Renal cortex interstitium (tissue), 11 donors: ENCODE results near the gene BCR. TPM values are rescaled to one million over a fixed set of nuclear protein-coding genes. Genes with fewer than 3 reads are reported as not detected.
A peak's percentile ranks its signal among the peaks of the same experiment; 100 is the strongest.

Experiments
- DNase-seq, 11 donors: peaks; one replicate each; pipeline ENCODE4 v3.0.0-alpha.2; 2013; ENCODE audit warnings: low read depth in 9 of 11, low spot score in 4 of 11; ENCODE audit errors: extremely low read depth in 1 of 11
- polyA plus RNA-seq, 3 donors: library from polyadenylated mRNA; unstranded; fragments of 120-200 nt; gene quantifications; one replicate each; pipeline ENCODE4 v1.2.1, GENCODE V29; 2013; ENCODE audit not compliant: insufficient read length in 3 of 3

The BCR gene
- polyA plus RNA-seq, 3 donors = 57.5 to 65.1 (median 61.3) TPM

DNA sequence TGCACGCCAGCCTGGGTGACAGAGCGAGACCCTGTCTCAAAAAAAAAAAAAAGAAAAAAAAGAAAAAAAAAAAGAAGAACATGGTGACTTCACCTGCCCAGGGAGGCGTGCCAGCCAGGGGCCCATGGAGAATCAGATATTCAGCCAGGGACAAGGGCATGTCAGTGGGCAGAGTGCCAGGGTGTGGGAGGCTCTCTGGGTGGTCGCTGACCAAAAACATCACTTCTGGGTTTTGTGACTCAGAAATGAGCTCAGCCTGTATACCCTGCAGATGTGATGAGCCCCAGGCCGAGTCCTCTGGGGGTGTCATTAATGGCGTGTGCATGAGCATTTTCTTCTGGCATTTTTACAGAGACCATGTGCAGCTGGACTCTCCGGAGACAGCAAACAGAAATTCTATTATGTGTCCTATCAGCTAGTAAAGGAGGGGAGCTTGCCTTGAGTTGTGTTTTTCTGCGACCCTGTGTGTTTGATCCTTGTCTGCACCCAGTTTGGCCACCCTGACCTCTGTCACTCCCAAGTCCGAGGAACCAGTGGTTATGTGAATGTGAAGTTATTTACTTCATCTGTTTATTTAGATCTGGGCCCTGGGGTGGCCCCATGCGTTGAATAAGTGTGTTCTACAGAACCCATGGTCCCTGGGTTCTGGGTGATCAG is 53.6 kb downstream of the BCR start:
- DNase-seq = peak in 9 of 11 donors; percentile 26 to 57 (median 37)

DNA sequence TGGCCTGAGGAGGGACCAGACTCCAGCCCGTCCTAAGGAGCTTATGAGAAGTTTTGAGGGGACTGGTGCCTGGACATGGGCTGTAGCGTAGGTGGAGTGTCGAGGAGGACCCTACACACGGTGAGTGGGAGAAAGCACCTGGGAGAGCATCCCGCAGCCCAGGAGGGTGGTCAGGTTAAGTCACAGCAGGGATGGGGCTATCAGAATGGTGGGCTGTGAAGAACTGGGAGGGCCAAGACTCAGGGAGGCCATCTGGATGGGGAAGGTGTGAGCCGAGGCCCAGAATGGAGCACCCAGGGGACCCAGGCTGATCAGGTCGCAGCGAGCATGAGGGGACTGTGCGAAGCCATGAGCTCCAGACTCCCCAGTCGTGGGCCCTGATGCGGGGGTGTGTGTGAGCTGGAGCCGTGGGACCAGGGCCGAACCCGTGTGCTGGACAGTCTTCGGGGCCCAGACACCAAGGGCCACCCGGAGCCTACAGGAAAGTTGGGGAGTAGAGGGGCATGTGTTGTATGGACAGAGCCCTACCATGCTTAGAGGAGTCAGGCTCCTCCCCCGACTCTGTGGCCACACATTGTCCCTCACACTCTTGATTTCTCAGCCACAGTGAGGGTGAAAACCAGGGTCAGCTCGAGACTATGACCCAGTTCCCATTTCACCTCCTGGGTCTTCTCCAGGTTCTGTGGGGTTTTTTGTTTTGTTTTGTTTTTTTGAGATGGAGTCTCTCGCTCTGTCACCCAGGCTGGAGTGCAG is 54.3 kb downstream of the BCR start:
- no peak for DNase-seq

GRCh38 chr22:23235425-23235824 is 55.1 kb downstream of the BCR start:
- DNase-seq = no peak

- no peak for DNase-seq
Measured at GRCh38 chr22:23236026-23236425, 55.7 kb downstream of the BCR start.

GRCh38 chr22:23236440-23237184 is 56.3 kb downstream of the BCR start:
- DNase-seq = no peak

- DNase-seq = peak in 10 of 11 donors; percentile 36 to 73 (median 58)
Measured at GRCh38 chr22:23237201-23237798, 57.0 kb downstream of the BCR start.

DNA sequence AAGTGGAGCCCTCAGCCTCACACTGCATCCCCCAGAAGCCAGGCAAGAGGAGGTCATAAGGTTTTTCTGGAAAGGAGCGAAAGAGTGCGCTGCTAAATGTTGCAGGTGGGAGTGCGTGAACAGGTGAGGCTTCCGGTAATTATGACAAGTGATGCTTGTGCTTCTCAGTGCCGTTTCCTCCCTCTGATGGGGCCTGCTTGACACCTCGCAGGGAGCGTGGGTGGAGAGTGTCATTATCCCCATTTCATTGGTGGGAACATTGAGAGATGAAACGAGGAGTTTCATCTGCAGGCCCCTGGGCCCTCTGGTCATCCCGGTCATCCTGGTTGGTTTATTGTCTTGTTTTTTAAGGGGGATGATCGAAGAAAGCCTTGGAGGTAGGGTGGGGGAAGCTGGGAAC is 57.5 kb downstream of the BCR start:
- no peak for DNase-seq

GRCh38 chr22:23238707-23239106 is 58.4 kb downstream of the BCR start:
- DNase-seq = no peak

DNA sequence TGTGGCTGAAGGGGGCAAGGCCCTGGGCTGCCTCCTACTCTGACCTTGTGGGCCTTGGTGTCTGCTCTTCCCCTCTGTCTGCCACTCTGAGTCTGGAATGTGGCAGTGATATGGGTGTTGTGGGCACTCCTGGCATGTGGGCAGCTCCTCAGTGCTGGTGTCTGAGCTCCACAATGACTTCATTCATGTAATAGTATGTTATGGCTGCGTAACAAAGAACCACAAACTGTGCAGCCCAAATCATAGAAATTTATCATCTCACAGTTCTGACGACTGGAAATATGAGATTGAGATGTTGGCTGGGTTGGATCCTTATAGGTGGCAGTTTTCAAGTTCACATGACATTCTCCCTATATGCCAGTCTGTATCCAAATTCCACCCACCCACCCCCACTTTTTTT is 59.1 kb downstream of the BCR start:
- DNase-seq = no peak

DNA sequence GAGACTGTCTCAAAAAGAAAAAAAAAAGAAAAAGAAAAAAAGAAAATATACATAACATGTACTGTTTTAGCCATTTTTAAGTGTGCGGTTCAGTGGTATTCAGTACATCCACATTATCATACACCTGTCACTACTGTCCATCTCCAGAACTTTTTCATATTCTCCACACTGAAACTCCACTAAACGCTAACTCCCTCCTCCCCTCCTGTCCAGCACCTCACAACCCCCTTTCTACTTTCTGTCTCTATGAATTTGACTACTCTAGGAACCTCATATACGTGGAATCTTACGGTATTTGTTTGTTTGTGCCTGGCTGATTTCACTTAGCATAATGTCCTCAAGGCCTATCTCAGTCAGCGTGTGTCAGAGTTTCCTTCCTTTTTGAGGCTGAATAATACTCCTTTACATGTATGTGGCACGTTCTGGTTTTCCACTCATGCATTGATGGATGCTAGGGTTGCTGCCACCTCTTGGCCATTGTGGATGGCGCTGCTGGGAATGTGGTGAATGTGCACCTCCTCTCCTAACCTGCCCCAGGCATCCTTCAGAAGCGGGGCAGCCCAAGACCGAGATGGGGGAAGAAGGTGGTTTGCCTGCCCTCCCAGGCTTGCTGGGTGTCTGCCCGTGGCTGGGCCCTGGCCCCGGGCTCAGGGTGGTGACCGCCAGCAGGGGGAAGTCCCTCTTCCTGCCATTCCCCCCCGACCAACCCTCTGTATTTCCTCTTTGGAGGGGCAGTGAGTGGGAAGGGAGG is 60.5 kb downstream of the BCR start:
- DNase-seq = no peak

- DNase-seq = no peak
Measured at GRCh38 chr22:23241562-23242472, 61.5 kb downstream of the BCR start.

- no peak for DNase-seq
Measured at GRCh38 chr22:23242473-23243001, 62.2 kb downstream of the BCR start.

DNA sequence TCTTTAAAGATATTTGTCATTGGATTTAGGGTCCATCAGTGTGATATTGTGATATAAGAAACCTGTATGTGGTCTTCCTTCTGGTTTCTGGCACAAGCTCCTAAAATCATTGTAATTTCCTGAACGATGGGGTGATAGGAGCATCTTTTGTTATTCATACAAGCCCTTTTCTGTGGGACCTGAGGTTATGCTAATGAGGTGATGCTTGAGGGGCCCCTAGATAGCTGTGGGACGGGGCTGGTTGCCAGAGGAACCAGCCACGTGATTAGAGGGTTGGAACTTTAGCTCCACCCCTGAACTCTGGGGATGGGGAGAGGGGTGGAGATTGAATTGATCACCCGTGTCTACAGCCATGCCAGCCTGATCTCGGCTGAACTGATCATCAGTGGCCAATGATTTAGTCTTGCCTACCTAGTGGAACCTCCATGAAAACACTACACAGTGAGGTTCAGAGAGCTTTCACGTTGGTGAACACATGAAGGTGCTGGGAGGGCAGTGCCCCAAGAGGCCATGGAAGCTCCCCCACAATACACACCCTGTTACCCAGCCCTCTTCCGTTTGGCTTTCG is 62.8 kb downstream of the BCR start:
- DNase-seq = no peak

DNA sequence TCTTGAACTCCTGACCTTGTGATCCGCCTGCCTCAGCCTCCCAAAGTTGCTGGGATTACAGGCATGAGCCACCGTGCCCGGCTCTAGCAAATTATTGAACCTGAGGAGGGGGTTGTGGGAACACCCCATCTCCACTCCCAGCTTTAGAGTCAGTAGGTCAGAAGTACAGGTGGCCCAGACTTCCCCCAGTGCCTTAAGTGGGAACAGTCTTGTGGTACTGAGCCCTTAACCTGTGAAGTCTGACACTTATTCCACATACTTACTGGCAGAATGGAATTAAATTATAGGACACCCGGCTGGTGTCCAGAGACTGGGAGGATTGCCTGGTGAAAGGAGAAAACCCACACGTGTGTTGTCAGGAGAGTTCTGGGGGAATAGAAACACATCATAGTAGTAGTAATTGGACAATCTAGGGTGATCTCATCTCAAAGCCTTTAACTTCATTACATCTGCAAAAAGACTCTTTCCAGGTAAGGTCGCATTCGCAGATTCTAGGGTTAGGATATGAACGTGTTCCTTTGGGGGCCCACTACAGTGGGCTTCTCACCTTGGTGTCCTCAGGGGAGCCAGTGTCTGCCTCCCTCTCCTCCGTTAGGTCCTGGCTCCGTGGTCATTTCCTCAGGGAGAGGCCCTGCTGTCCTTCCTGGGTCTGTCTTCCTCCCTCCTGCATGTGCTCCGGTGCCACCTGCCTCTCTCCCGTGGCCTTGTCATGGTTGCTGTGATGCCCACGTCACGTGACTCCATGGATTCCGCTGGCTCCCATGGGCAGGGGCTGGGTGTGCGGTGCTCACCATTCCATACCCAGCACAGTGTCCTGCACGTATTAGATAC is 63.8 kb downstream of the BCR start:
- DNase-seq = no peak

DNA sequence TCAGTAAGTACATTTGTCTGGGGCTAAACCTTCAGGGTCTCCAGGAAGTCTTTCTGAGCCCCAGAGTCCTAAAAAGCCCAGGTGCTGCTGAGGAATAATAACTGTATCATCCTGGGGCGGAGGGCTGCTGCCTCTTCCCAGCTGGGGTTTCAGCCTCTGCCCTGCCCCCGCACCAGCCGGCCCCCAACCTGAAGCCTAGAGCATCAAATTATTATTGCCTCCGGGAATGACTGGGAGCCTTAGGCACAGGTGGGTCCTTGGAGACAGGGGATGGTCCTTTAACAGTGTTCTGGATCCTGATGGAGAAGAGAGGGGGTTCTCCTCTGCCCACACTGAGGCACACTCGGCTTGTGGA is 64.4 kb downstream of the BCR start:
- no peak for DNase-seq

DNA sequence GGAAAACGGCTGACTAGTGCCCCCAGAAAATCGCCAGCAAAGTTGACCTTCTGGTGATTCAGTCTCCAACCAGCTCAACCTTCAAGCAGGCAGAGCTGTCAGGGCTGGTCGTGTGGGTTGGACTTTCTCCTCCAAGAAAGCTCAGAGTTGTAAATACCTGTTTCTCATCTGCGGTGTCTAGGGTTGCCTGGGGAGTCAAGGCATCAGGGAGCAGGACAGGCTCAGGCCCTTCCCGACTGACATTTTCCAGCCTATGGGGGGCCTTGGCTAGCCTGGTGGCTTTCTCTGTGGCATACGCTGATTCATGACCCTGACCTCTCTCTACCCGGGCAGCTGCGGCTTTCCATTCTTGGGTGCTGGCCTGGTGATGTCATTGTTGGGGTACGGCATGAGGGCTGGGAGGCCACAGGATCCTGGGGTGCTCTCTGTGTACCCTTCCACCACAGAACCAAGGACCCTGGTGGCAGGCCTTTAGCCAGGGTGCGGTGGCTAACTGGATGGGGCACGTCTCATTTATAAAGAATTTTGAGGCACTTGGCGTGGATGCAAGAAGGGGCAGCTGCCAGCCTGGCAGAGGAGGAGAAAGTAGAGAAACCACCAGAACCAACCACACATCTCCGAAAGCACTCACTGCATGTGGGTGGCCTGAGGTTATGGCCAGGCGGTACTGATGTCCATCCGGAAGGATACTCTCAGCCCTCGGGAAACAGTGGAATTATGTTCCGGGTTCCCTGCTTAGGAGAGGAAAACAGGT is 64.9 kb downstream of the BCR start:
- DNase-seq = no peak
